Bronchial epithelial cell (primary cell): ENCODE results near the gene RAPGEFL1. TPM values are rescaled to one million over a fixed set of nuclear protein-coding genes. Genes with fewer than 3 reads are reported as not detected.
"Not testable (repeated sequence)": the region's sequence is repeated elsewhere in the genome, so short reads cannot be mapped to it uniquely, and the experiment has no call there.

Experiments
- DNase-seq: peaks from one replicate; pipeline ENCODE4 v3.0.0-alpha.2; 2010; ENCODE audit warnings: low read depth
- FAIRE-seq: peaks from 2 replicates; lab custom pipeline; 2011; peaks lifted over from hg19 to GRCh38; lab: Jason Lieb, UNC
- H3K27me3 ChIP-seq: 2 replicates; pipeline ENCODE4 v1.5.1; 2011; ENCODE audit warnings: low read length; ENCODE audit not compliant: control insufficient read depth, insufficient read depth
- H3K36me3 ChIP-seq: 2 replicates; pipeline ENCODE4 v1.5.1; 2011; ENCODE audit warnings: low read length; ENCODE audit not compliant: control insufficient read depth, insufficient read depth
- H3K4me3 ChIP-seq: 2 replicates; pipeline ENCODE4 v1.5.1; 2011; ENCODE audit warnings: mild to moderate bottlenecking, low read depth, low read length, control low read depth
- total RNA-seq: library from RNA; depleted of rRNA; stranded (reverse); fragments of >200 nt; gene quantifications from 2 replicates; pipeline ENCODE4 v1.2.1, GENCODE V29; 2014
- TF ChIP-seq, protein P1 (sequence below): IDR thresholded peaks from 2 replicates; pipeline ENCODE4 v1.5.1; 2011; ENCODE audit warnings: mild to moderate bottlenecking, moderate library complexity, low read length, control low read depth, inconsistent platforms; ENCODE audit not compliant: insufficient read depth, severe bottlenecking

RAPGEFL1 gene
- total RNA-seq, 1 donor from 2014 or later, result 11.1 TPM

DNA sequence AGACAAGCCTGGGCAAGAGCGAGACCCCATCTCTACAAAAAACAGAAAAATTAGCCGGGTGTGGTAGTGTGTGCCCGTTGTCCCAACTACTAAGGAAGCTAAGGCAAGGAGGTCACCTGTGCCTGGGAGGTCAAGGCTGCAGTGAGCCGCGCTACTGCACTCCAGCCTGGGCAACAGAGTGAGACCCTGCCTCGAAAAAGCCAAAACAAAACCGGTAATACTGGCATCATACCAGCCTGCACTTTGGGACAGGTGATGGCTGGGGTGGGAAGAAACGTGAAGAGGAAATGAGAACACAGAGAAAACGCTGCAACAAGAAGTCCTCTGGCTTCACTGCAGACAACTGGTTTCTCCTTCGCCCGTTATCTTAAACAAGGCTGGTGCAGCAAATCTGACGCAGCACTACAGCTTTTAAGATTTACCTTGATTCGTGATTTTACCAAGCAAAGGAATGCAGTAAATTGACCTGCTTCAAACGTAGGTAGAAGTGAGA lies 37.7 kb upstream of the RAPGEFL1 start:
- Histone ChIP-seq H3K36me3 (peaks cover 2% of the 10 kb centered on the region), H3K4me3 (peak overlapping the region; percentile 72)
- no peak for FAIRE-seq

DNA sequence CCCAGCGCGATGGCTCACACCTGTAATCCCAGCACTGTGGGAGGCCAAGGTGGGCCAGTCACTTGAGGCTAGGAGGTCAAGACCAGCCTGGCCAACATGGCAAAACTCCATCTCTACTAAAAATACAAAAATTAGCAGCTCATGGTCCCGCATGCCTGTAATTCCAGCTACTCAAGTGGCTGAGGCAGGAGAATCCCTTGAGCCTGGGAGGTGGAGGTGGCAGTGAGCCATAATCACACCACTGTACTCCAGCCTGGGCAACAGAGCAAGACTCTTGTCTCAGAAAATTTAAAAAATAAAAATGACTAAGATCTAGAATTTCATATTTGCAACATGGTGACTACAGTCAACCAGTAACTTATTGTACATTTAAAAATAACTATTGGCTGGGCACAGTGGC lies 34.1 kb upstream of the RAPGEFL1 start:
- not testable (repeated sequence) for FAIRE-seq, H3K27me3 ChIP-seq, H3K4me3 ChIP-seq, DNase-seq, H3K36me3 ChIP-seq

More for the DNA sequence above, 37.7 kb upstream of the RAPGEFL1 start:
- no peak for DNase-seq
- no peaks in the 10 kb centered on the region for H3K27me3 ChIP-seq
- TF ChIP-seq, protein P1, sequence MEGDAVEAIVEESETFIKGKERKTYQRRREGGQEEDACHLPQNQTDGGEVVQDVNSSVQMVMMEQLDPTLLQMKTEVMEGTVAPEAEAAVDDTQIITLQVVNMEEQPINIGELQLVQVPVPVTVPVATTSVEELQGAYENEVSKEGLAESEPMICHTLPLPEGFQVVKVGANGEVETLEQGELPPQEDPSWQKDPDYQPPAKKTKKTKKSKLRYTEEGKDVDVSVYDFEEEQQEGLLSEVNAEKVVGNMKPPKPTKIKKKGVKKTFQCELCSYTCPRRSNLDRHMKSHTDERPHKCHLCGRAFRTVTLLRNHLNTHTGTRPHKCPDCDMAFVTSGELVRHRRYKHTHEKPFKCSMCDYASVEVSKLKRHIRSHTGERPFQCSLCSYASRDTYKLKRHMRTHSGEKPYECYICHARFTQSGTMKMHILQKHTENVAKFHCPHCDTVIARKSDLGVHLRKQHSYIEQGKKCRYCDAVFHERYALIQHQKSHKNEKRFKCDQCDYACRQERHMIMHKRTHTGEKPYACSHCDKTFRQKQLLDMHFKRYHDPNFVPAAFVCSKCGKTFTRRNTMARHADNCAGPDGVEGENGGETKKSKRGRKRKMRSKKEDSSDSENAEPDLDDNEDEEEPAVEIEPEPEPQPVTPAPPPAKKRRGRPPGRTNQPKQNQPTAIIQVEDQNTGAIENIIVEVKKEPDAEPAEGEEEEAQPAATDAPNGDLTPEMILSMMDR, result no peak

DNA sequence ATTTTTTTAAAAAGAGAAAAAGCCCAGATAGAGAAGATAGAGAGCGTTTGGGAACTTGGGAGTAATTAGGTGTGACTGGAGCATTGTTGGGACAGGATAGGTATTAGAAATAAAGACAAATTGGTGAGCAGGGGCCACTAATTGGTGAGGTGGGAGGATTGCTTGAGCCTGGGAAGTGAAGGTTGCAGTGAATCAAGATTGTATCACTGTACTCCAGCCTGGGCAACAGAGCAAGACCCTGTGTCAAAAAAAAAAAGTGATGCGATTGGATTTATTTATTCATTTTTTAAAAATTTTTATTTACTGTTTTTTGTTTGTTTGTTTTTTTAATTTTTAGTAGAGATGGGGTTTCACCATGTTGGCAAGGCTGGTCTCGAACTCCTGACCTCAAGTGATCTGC lies 31.8 kb upstream of the RAPGEFL1 start:
- TF ChIP-seq, protein P1, result no peak
- H3K4me3 ChIP-seq, result no peak overlapping the region
- no peak for FAIRE-seq
- H3K27me3 ChIP-seq, result no peaks in the 10 kb centered on the region
- no peak for DNase-seq
- peaks cover 12% of the 10 kb centered on the region for H3K36me3 ChIP-seq

DNA sequence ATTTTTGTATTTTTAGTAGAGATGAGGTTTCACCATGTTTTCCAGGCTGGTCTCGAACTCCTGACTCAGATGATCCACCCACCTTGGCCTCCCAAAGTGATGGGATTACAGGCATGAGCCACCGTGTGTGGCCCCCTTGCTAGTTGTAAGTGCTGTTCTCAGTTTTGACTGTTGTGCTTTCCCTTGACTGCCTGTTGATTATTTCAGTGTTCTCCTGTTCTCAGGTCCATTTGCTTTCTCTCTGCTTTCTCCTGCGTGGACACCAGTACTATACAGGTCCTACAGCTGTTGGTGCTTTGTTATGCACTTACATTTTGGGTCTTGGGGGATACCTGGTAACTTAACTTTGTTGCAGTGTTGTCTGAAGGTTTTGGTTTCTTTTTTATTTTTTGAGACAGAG lies 28.7 kb upstream of the RAPGEFL1 start:
- Histone ChIP-seq H3K4me3 (no peak overlapping the region), H3K27me3 (no peaks in the 10 kb centered on the region), H3K36me3 (peaks cover 10% of the 10 kb centered on the region)
- FAIRE-seq (no peak), DNase-seq (no peak)
- TF ChIP-seq, protein P1, result no peak

DNA sequence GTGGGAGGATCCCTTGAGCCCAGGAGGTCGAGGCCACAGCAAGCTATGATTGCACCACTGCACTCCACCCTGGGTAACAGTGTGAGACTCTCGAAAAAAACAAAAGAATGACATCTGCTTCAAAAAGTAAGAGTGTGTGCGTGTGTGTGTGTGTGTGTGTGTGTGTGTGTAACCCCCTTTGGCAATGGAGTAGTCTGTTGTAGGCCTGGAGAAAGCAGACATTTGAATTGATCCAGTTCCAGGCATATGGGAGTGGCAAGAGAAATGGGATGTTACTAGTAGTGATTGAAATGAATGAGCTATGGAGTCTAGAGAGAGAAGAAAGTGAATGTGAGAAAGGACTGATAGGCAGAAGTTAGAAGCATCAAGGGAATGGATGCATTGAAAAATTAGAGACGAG lies 27.0 kb upstream of the RAPGEFL1 start:
- no peak for DNase-seq
- Histone ChIP-seq H3K27me3 (no peaks in the 10 kb centered on the region), H3K4me3 (no peak overlapping the region), H3K36me3 (peaks cover 10% of the 10 kb centered on the region)
- TF ChIP-seq, protein P1, result no peak
- no peak for FAIRE-seq

DNA sequence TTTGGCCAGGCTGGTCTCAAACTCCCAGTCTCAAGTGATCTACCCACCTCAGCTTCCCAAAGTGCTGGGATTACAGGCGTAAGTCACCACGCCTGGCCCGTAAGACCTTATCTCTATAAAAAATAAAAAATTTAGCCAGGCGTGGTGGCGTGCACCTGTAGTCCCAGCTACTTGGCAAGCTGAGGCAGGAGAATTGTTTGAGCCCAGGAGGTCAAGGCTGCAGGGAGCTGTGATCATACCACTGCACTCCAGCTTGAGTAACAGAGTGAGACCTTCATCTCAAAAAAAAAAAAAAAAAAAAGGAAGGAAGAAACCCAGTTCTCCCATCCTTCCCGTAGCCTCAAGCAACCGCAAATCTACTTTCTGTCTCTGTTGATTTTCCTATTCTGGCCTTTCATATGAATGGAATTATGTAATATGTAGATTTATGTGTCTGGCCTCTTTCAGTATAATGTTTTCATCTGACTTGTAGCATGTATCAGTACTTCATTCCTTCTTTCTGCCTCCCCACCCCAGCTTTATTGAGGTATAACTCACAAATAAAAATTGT lies 25.8 kb upstream of the RAPGEFL1 start:
- DNase-seq, result no peak
- Histone ChIP-seq H3K4me3 (no peak overlapping the region), H3K27me3 (no peaks in the 10 kb centered on the region), H3K36me3 (peaks cover 7% of the 10 kb centered on the region)
- TF ChIP-seq, protein P1, result no peak
- FAIRE-seq, result no peak
